VCaP (cell line): Measurements from ENCODE around the gene DPM1.
A peak's percentile ranks its signal among the peaks of the same experiment; 100 is the strongest.

ENCODE experiments used
- H3K27ac ChIP-seq: fragments of 450-650 bp; 2 replicates; pipeline ENCODE4 v1.5.1; 2017
- TF ChIP-seq, protein P1 (sequence below): fragments of 450-650 bp; conservative IDR thresholded peaks from 2 replicates; pipeline ENCODE4 v1.5.1; 2017; ENCODE audit warnings: mild to moderate bottlenecking, moderate library complexity

DPM1 gene

DNA sequence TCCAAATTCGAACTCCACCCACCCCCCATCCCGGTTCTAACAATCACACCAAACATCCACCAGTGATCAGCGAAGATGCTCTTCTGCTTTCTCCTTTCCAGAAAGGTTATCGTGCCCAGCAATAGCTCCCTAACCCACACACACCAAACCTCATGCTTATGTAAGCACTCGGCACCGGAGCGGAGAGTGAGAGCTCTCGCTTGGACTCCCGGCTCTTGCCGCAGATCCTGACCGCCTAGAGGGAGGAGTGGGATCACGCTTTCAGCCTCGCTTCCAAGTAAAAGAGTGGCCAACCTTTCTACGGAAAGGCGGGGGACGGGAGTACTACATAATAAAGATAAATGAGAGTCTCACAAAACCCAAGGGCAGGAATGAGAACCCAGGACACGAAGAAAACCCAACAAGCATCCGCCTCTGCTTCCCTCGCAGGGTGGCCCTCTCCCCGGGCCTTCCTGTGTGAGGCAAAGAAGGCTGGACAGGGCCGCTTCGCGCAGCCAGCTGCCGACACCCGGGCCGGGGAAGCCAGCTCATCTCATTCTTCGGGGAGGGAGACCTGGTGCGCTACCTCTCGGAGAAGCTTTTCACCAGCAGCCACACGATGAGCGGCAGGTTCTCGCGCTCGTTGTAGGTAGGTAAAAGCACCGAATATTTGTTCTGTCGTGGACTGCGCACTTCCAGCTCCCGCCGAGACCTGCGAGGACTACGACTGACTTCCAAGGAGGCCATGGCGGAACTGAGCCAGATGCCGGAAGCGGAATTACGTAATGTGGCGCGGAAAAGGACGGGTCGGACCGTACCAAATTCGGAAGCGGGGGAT lies at the start of gene DPM1:
Gene DPM1 (minus strand): TSS at position 735 of the 817 bp plus-strand sequence. CDS start 9 bp downstream, at position 726.
- TF ChIP-seq, protein P1, sequence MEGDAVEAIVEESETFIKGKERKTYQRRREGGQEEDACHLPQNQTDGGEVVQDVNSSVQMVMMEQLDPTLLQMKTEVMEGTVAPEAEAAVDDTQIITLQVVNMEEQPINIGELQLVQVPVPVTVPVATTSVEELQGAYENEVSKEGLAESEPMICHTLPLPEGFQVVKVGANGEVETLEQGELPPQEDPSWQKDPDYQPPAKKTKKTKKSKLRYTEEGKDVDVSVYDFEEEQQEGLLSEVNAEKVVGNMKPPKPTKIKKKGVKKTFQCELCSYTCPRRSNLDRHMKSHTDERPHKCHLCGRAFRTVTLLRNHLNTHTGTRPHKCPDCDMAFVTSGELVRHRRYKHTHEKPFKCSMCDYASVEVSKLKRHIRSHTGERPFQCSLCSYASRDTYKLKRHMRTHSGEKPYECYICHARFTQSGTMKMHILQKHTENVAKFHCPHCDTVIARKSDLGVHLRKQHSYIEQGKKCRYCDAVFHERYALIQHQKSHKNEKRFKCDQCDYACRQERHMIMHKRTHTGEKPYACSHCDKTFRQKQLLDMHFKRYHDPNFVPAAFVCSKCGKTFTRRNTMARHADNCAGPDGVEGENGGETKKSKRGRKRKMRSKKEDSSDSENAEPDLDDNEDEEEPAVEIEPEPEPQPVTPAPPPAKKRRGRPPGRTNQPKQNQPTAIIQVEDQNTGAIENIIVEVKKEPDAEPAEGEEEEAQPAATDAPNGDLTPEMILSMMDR: no peak
- H3K27ac ChIP-seq: peak within 1 kb of the TSS; percentile 95

DNA sequence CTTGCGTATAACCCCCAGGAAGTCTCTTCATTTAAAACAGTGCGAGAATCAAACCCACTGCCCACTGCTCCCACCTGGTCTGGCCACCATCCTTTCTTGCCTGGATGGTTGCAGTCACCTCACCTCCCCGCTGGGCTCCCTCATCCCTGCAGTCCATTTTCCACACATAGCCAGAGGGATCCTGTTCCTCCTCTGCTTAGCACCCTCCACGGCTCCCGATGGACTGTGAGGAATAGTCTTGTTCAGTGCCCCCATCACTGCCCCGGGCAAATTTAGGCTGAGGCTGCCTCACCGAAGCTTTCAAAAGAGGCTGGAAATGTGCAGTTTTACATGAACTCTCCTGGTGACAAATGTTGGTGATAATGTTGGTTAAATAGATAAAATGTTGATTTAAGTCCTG lies 46.9 kb upstream of the DPM1 start:
- TF ChIP-seq, protein P1: no peak
- no peak overlapping the region for H3K27ac ChIP-seq

DNA sequence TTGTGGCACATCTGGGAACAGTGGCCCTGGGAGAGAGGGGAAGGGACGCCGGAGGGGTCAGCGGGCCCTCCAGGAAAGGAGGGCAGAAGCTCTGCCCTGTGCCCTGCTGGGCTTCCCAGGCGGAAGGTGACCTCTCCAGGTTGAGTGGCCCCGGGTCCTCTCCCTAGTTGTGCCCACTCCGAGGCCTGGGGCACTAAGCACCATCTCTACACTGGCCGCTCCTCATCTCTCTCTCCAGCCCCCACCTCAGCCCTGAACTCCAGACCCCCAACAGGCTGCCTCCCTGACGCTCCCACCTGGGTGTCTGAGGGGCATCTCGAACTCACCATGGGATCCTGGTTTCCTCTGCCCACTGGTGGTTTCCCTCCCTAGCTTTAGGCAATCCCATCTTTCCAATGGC lies 46.4 kb upstream of the DPM1 start:
- TF ChIP-seq, protein P1: no peak
- H3K27ac ChIP-seq: no peak overlapping the region

DNA sequence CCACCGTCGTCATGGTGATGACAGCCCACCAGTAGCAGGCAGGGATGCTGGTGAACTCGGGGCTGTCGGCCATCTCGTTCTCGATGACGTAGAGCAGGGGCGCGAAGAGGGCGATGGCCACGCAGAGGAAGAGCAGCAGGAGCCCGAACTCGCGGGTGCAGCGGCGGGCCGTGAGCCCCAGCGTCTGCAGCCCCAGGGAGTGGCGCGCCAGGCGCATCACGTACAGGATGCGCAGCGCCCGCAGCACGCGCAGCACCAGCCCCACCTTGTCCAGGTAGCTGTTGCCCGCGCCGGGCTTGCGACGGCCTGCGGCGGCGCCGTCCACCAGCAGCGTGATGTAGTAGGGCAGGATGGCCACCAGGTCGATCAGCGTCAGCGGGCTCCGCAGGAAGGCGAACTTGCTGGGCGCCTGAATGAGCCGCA lies 46.0 kb upstream of the DPM1 start:
- no peak overlapping the region for H3K27ac ChIP-seq
- TF ChIP-seq, protein P1: no peak

DNA sequence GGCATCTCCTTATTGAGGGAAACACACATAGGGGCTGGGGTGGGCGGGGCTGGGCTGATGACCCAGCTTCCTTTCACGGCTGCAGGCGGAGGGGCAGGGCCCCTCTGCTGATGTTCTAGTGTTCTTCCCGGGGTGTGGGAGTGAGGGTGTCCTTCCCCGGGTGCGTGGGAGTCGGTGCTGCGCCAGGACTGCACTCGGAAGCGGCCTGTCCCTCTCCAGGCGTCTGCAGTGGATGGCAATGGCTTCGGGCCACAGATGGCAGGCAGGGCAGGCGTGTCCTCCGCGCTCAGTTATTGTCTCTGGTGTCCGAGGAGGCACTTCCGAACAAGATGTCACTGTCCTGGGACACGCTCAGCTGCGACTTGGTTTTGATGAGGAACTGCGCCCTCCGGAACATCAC lies 45.4 kb upstream of the DPM1 start:
- TF ChIP-seq, protein P1: no peak
- H3K27ac ChIP-seq: no peak overlapping the region

DNA sequence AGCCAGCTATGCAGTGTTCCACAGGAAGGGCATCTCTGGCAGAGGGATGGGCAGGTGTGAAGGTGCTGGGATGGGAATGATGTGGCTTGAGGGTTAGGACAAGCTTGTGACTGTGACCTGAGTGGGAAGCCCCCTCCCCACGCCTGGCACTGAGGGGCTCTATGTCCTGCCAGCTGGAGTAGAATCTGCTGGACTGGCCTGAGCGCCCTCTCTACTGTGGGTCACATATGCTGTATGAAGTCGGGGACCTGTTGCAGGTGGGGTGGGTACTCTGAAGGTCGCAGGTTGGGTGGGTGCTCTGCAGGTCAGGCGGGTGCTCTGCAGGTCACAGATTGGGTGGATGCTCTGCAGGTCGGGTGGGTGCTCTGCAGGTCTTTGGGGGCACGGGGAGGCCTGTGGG lies 44.3 kb upstream of the DPM1 start:
- H3K27ac ChIP-seq: no peak overlapping the region
- TF ChIP-seq, protein P1: no peak

DNA sequence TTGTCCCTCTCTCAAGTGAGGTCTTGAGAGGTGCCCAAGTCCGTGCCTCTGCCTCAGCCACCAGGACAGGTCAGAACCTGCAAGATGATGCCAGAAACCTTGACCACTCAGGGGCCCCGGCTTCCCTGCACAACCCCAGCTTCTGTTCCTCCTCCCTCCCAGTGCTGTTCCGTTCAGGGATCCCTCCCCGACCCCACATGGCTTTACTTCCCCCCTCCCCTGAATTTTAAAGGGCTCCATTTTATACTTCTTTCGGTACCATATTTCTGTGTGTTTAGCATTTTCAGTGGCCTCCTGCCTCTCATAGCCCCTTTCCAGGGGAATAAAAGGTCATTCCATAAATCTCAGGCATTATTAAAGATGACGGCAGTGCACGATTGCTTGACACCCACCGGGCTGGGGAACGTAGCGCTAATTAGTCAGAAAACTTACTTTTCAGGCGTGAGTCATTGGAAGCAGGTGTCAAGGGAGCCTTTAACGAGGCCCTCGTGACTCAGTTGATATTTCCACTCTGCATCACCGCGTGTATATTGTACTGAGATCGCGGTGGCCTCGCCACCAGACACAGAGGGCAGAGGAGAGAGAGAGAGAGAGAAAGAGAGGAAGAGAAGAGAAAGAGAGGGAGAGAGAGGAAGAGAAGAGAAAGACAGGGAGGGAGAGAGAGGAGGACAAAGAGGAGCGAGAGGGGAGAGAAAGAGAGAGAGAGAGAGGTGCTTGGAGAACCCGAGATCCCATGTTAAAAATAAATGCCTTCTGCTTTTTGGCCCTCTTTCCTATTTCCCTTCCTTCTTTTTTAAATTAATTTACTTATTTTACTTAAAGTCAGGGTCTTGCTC lies 43.3 kb upstream of the DPM1 start:
- H3K27ac ChIP-seq: no peak overlapping the region
- TF ChIP-seq, protein P1: no peak
